ENCODE measurements around the gene DYTN. TPM values are rescaled to one million over a fixed set of nuclear protein-coding genes. Genes with fewer than 3 reads are reported as not detected.

The DYTN gene
- total RNA-seq, 2 experiments from 2014 or later = not detected

Other genes with a start within 250 kb of the DYTN start
- gene FAM237A, start 75.9 kb downstream of the DYTN start, total RNA-seq = not detected
- under 1 TPM; 0.86 TPM for gene MDH1B, start 46.9 kb upstream of the DYTN start, total RNA-seq
- gene FASTKD2, start 47.2 kb upstream of the DYTN start, total RNA-seq = 10 to 100 TPM; 21.4 to 22.8 TPM
- gene CPO, start 221.1 kb upstream of the DYTN start, total RNA-seq = not detected